Uterus (tissue), 4 donors: ENCODE data around the gene SLAIN2. TPM values are rescaled to one million over a fixed set of nuclear protein-coding genes. Genes with fewer than 3 reads are reported as not detected.

Experiments
- DNase-seq, 2 donors: peaks; one replicate each; pipeline ENCODE4 v3.0.0-alpha.2; 2019 to 2020
- H3K27ac ChIP-seq, 2 donors: fragments of 200-600 bp; sonication (generic); 1 replicate in 1 of 2; 2 replicates in 1 of 2; pipeline ENCODE4 v1.5.1; 2016 to 2018
- H3K27me3 ChIP-seq, 2 donors: fragments of 200-600 bp; sonication (generic); one replicate each; pipeline ENCODE4 v1.5.1; 2018 to 2019; ENCODE audit warnings: control low read depth in 1 of 2
- H3K36me3 ChIP-seq, 2 donors: fragments of 200-600 bp; sonication (generic); one replicate each; pipeline ENCODE4 v1.5.1; 2019; ENCODE audit warnings: control low read depth in 1 of 2
- H3K4me1 ChIP-seq, 2 donors: fragments of 200-600 bp; sonication (generic); one replicate each; pipeline ENCODE4 v1.5.1; 2018 to 2019; ENCODE audit warnings: control low read depth in 1 of 2
- H3K4me3 ChIP-seq, 2 donors: fragments of 200-600 bp; sonication (generic); 1 replicate in 1 of 2; 2 replicates in 1 of 2; pipeline ENCODE4 v1.5.1; 2018 to 2019; ENCODE audit warnings: mild to moderate bottlenecking in 1 of 2
- H3K9me3 ChIP-seq, 2 donors: fragments of 200-600 bp; sonication (generic); one replicate each; pipeline ENCODE4 v1.5.1; 2019; ENCODE audit warnings: control low read depth in 1 of 2
- POLR2A ChIP-seq, 2 donors: fragments of 450-650 bp; IDR thresholded peaks; one replicate each; pipeline ENCODE4 v1.6.1; 2016; ENCODE audit warnings: antibody characterized with exemption in 2 of 2, mild to moderate bottlenecking in 1 of 2, moderate library complexity in 1 of 2
- intact Hi-C: fragments of 100-400 bp; cut with DNase I; formaldehyde crosslinking; loops from one replicate; pipeline ENCODE4 v1.15.1; 2023; ENCODE audit warnings: low total_unique reads
- total RNA-seq, 4 donors: library from RNA; depleted of rRNA in 3 of 4; stranded (reverse); fragments of >200 nt in 3 of 4; gene quantifications; one replicate each; pipeline versions ENCODE4 v1.1.0 to v1.2.4, GENCODE V29; 2014 to 2023
- TF ChIP-seq, protein P1 (sequence below), 4 experiments: fragments of 200-600 bp in 2 of 4; fragments of 450-650 bp in 2 of 4; sonication (generic) in 2 of 4; IDR thresholded peaks; one replicate each; pipeline ENCODE4 v1.5.1; 2016 to 2019; ENCODE audit warnings: antibody characterized with exemption in 4 of 4, mild to moderate bottlenecking in 2 of 4, moderate library complexity in 1 of 4
- donor health status: DM: yes; HTN: yes; CAD: no.

Gene SLAIN2
- total RNA-seq, 4 donors from 2014 or later, result 20.0 to 120 (median 62.0) TPM

GRCh38 chr4:48472794-48473193, 131.5 kb downstream of the SLAIN2 start:
- no peak for DNase-seq
- no peaks in the 10 kb centered on the region for H3K27me3 ChIP-seq

GRCh38 chr4:48475770-48476169, 134.4 kb downstream of the SLAIN2 start:
- Histone ChIP-seq H3K36me3 (no peaks in the 10 kb centered on the region), H3K4me1 (no peaks in the 10 kb centered on the region), H3K4me3 (no peak overlapping the region), H3K27me3 (no peaks in the 10 kb centered on the region), H3K27ac (no peak overlapping the region), H3K9me3 (no peaks in the 10 kb centered on the region)
- intact Hi-C loops, result no loop called here
- TF ChIP-seq, protein P1, sequence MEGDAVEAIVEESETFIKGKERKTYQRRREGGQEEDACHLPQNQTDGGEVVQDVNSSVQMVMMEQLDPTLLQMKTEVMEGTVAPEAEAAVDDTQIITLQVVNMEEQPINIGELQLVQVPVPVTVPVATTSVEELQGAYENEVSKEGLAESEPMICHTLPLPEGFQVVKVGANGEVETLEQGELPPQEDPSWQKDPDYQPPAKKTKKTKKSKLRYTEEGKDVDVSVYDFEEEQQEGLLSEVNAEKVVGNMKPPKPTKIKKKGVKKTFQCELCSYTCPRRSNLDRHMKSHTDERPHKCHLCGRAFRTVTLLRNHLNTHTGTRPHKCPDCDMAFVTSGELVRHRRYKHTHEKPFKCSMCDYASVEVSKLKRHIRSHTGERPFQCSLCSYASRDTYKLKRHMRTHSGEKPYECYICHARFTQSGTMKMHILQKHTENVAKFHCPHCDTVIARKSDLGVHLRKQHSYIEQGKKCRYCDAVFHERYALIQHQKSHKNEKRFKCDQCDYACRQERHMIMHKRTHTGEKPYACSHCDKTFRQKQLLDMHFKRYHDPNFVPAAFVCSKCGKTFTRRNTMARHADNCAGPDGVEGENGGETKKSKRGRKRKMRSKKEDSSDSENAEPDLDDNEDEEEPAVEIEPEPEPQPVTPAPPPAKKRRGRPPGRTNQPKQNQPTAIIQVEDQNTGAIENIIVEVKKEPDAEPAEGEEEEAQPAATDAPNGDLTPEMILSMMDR (IDR thresholded peaks at IDR 0.05), result no peak
- no peak for TF ChIP-seq POLR2A (IDR thresholded peaks at IDR 0.05)
- DNase-seq, result no peak

More at GRCh38 chr4:48472794-48473193, 131.5 kb downstream of the SLAIN2 start:
- no peak overlapping the region for H3K4me3 ChIP-seq
- TF ChIP-seq, protein P1 (IDR thresholded peaks at IDR 0.05), result no peak
- TF ChIP-seq POLR2A (IDR thresholded peaks at IDR 0.05), result no peak
- no peaks in the 10 kb centered on the region for H3K9me3 ChIP-seq
- H3K27ac ChIP-seq, result no peak overlapping the region
- H3K36me3 ChIP-seq, result no peaks in the 10 kb centered on the region
- no peaks in the 10 kb centered on the region for H3K4me1 ChIP-seq
- intact Hi-C loops, result no loop called here

Other genes with a start within 250 kb of the SLAIN2 start
- gene TXK, start 207.3 kb upstream of the SLAIN2 start, total RNA-seq, result 1 to 10 TPM in 3 of 4 donors, not detected in 1; 1.3 to 6.4 (median 3.1) TPM
- gene TEC, start 71.7 kb upstream of the SLAIN2 start, total RNA-seq, result 1 to 10 TPM in 3 of 4 donors, under 1 TPM in 1; under 0.01 to 6.8 (median 2.6) TPM
- gene SLC10A4, start 141.8 kb downstream of the SLAIN2 start, total RNA-seq, result 1 to 10 TPM in 1 of 4 donors, under 1 TPM in 1, not detected in 2; 0.24 to 1.2 TPM
- gene ZAR1, start 148.7 kb downstream of the SLAIN2 start, total RNA-seq, result under 1 TPM in 1 of 4 donors, not detected in 3; 0.41 TPM